Measurements from ENCODE around the gene DCLK1. TPM values are rescaled to one million over a fixed set of nuclear protein-coding genes. Genes with fewer than 3 reads are reported as not detected.

The DCLK1 gene
- total RNA-seq, 1 donor from 2014 or later = under 0.01 TPM

- H3K4me3 ChIP-seq (ENCODE audit: low read depth, low read length) = no peak overlapping the region
- no peak for DNase-seq (ENCODE audit: low read depth)
- no peaks in the 10 kb centered on the region for H3K27me3 ChIP-seq (ENCODE audit: control insufficient read depth, insufficient read depth, low read length)
- no peak for FAIRE-seq
- no peak for TF ChIP-seq CTCF (IDR thresholded peaks at IDR 0.05; ENCODE audit: insufficient read depth, low read length, severe bottlenecking)
- no peaks in the 10 kb centered on the region for H3K36me3 ChIP-seq (ENCODE audit: control insufficient read depth, insufficient read depth, low read length)
Observed at GRCh38 chr13:35917252-35917941, 213.8 kb downstream of the DCLK1 start.

- Histone ChIP-seq H3K4me3 (ENCODE audit: low read depth, low read length) (no peak overlapping the region), H3K27me3 (ENCODE audit: control insufficient read depth, insufficient read depth, low read length) (no peaks in the 10 kb centered on the region), H3K36me3 (ENCODE audit: control insufficient read depth, insufficient read depth, low read length) (no peaks in the 10 kb centered on the region)
- FAIRE-seq = no peak
- TF ChIP-seq CTCF (IDR thresholded peaks at IDR 0.05; ENCODE audit: insufficient read depth, low read length, severe bottlenecking) = no peak
- no peak for DNase-seq (ENCODE audit: low read depth)
Observed at GRCh38 chr13:35916146-35916545, 215.0 kb downstream of the DCLK1 start.

GRCh38 chr13:35914662-35915061 lies 216.5 kb downstream of the DCLK1 start:
- Histone ChIP-seq H3K27me3 (ENCODE audit: control insufficient read depth, insufficient read depth, low read length) (no peaks in the 10 kb centered on the region), H3K36me3 (ENCODE audit: control insufficient read depth, insufficient read depth, low read length) (no peaks in the 10 kb centered on the region), H3K4me3 (ENCODE audit: low read depth, low read length) (no peak overlapping the region)
- FAIRE-seq = no peak
- no peak for TF ChIP-seq CTCF (IDR thresholded peaks at IDR 0.05; ENCODE audit: insufficient read depth, low read length, severe bottlenecking)
- no peak for DNase-seq (ENCODE audit: low read depth)

GRCh38 chr13:35912841-35913240 lies 218.3 kb downstream of the DCLK1 start:
- no peaks in the 10 kb centered on the region for H3K36me3 ChIP-seq (ENCODE audit: control insufficient read depth, insufficient read depth, low read length)
- no peak overlapping the region for H3K4me3 ChIP-seq (ENCODE audit: low read depth, low read length)
- no peaks in the 10 kb centered on the region for H3K27me3 ChIP-seq (ENCODE audit: control insufficient read depth, insufficient read depth, low read length)
- TF ChIP-seq CTCF (IDR thresholded peaks at IDR 0.05; ENCODE audit: insufficient read depth, low read length, severe bottlenecking) = no peak
- DNase-seq (ENCODE audit: low read depth) (no peak), FAIRE-seq (no peak)

- Histone ChIP-seq H3K36me3 (ENCODE audit: control insufficient read depth, insufficient read depth, low read length) (no peaks in the 10 kb centered on the region), H3K4me3 (ENCODE audit: low read depth, low read length) (no peak overlapping the region), H3K27me3 (ENCODE audit: control insufficient read depth, insufficient read depth, low read length) (no peaks in the 10 kb centered on the region)
- DNase-seq (ENCODE audit: low read depth) (no peak), FAIRE-seq (no peak)
- no peak for TF ChIP-seq CTCF (IDR thresholded peaks at IDR 0.05; ENCODE audit: insufficient read depth, low read length, severe bottlenecking)
Observed at GRCh38 chr13:35909837-35910540, 221.2 kb downstream of the DCLK1 start.
